ENCODE measurements around the gene SLC16A8. TPM values are rescaled to one million over a fixed set of nuclear protein-coding genes. Genes with fewer than 3 reads are reported as not detected.

The SLC16A8 gene
- total RNA-seq, 1 donor from 2014 or later, result 1.0 TPM

- Histone ChIP-seq H3K36me3 (ENCODE audit: control insufficient read depth in 3 of 3, insufficient read depth in 3 of 3, low read length in 3 of 3) (no peaks in the 10 kb centered on the region), H3K9me3 (ENCODE audit: control insufficient read depth in 3 of 3, low read length in 3 of 3) (no peaks in the 10 kb centered on the region), H3K4me1 (ENCODE audit: control insufficient read depth in 3 of 3, insufficient read depth in 3 of 3, low read length in 3 of 3) (peaks cover 6 to 11% (median 10%) of the 10 kb centered on the region in 3 donors), H3K4me3 (ENCODE audit: low read length in 3 of 3) (no peak overlapping the region), H3K27ac (ENCODE audit: low read depth, low read length) (no peak overlapping the region), H3K9ac (ENCODE audit: low read depth in 1 of 3, low read length in 3 of 3) (peak overlapping the region in 1 of 3 donors; percentile 40), H3K27me3 (ENCODE audit: control insufficient read depth in 3 of 3, insufficient read depth in 3 of 3, low read length in 3 of 3) (no peaks in the 10 kb centered on the region)
Measured at GRCh38 chr22:38028344-38029130, 55.4 kb downstream of the SLC16A8 start.

Other genes starting within 250 kb of the SLC16A8 start
- 3.7 TPM for gene ANKRD54, start 239.8 kb downstream of the SLC16A8 start, total RNA-seq
- gene EIF3L, start 234.8 kb downstream of the SLC16A8 start, total RNA-seq, result 706 TPM
- gene MICALL1, start 177.9 kb downstream of the SLC16A8 start, total RNA-seq, result 11.0 TPM
- 0.52 TPM for gene C22orf23, start 130.6 kb downstream of the SLC16A8 start, total RNA-seq
- gene POLR2F, start 130.5 kb downstream of the SLC16A8 start, total RNA-seq, result 23.5 TPM
- 4.2 TPM for gene SOX10, start 99.6 kb downstream of the SLC16A8 start, total RNA-seq
- 8.9 TPM for gene PICK1, start 26.8 kb downstream of the SLC16A8 start, total RNA-seq
- gene BAIAP2L2, start 26.5 kb upstream of the SLC16A8 start, total RNA-seq, result not detected
- 14.1 TPM for gene PLA2G6, start 97.6 kb upstream of the SLC16A8 start, total RNA-seq
- gene MAFF, start 117.8 kb upstream of the SLC16A8 start, total RNA-seq, result 4.2 TPM
- 11.0 TPM for gene TMEM184B, start 188.8 kb upstream of the SLC16A8 start, total RNA-seq
- 71.0 TPM for gene CSNK1E, start 233.2 kb upstream of the SLC16A8 start, total RNA-seq